NCI-H146 (cell line): Measurements from ENCODE around the gene ZNF385D.
"Not testable (repeated sequence)": the region's sequence is repeated elsewhere in the genome, so short reads cannot be mapped to it uniquely, and the experiment has no call there.

ENCODE experiments used
- DNase-seq: peaks from one replicate; lab custom pipeline; 2025; lab: John Stamatoyannopoulos, UW

Gene ZNF385D

GRCh38 chr3:21378036-21378435 is 373.0 kb downstream of the ZNF385D start:
- not testable (repeated sequence) for DNase-seq

- no peak for DNase-seq
These were observed 373.8 kb downstream of the ZNF385D start for GRCh38 chr3:21377071-21377769.

- DNase-seq: no peak
These were observed 378.7 kb downstream of the ZNF385D start for GRCh38 chr3:21372316-21372715.
